H1 (cell line): Measurements from ENCODE around the gene KCNE4. TPM values are rescaled to one million over a fixed set of nuclear protein-coding genes. Genes with fewer than 3 reads are reported as not detected.
A peak's percentile ranks its signal among the peaks of the same experiment; 100 is the strongest.

Experiments used
- CHD7 ChIP-seq: fragments of 300-600 bp; sonication (generic); IDR thresholded peaks from 2 replicates; pipeline ENCODE4 v1.7.1; 2012; ENCODE audit warnings: low read length, moderate library complexity, mild to moderate bottlenecking, inconsistent platforms; ENCODE audit not compliant: insufficient replicate concordance
- POU5F1 ChIP-seq: IDR thresholded peaks from 2 replicates; pipeline ENCODE4 v1.6.1; 2011; ENCODE audit warnings: low read depth, mild to moderate bottlenecking, low read length, moderate library complexity
- polyA plus RNA-seq, 7 experiments: library from polyadenylated mRNA; depleted of rRNA in 3 of 7; stranded (reverse) in 5 of 7; unstranded in 2 of 7; fragments of >200 nt in 5 of 7; fragments of 200-250 nt in 2 of 7; gene quantifications; 1 replicate in 5 of 7; 2 replicates in 1 of 7; 4 replicates in 1 of 7; pipeline versions ENCODE4 v1.2.1 to v1.2.3, GENCODE V29; 2011 to 2013; ENCODE audit warnings: missing spikeins in 2 of 7, mixed read lengths in 2 of 7
- total RNA-seq: library from RNA; stranded (reverse); fragmentation: NEBNext Ultra II Directional; extraction: Animal tissue kit (Norgen Biotek cat#: 25700); gene quantifications from 2 replicates; pipeline ENCODE4 v1.2.1, GENCODE V29; 2021
- TF ChIP-seq, protein P1 (sequence below): IDR thresholded peaks from 2 replicates; pipeline ENCODE4 v1.6.1; 2012; ENCODE audit warnings: low read length, inconsistent platforms

KCNE4 gene
- total and polyA plus RNA-seq, 2 of the 8 experiments (the other 6 are each of a cell fraction or from before 2014, with no cell fraction given) = 0.08 to 0.09 TPM

DNA sequence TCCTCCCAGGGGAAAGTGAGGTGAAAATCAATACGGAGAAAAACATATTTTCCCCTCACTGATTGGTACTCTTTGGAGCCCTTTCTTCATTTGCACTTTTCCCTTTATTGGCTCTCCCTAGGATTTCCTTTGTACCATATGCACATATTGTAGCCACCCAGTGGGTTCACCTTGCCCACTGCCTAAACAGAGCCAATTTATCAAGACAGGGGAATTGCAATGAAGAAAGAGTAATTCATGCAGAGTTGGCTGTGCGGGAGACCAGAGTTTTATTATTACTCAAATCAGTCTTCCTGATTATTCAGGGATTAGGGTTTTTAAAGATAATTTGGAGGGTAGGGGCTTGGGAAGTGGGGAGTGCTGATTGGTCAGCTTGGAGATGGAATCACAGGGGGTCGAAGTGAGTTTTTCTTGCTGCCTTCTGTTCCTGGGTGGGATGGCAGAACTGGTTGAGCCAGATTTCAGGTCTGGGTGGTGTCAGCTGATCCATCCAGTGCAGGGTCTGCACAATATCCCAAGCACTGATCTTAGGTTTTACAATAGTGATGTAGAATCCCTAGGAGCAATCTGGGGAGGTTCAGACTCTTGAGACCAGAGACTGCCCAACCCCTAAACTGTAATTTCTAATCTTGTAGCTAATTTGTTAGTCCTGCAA, 15.1 kb upstream of the KCNE4 start (continued):
- peak; percentile 64 for TF ChIP-seq CHD7
- TF ChIP-seq, protein P1, sequence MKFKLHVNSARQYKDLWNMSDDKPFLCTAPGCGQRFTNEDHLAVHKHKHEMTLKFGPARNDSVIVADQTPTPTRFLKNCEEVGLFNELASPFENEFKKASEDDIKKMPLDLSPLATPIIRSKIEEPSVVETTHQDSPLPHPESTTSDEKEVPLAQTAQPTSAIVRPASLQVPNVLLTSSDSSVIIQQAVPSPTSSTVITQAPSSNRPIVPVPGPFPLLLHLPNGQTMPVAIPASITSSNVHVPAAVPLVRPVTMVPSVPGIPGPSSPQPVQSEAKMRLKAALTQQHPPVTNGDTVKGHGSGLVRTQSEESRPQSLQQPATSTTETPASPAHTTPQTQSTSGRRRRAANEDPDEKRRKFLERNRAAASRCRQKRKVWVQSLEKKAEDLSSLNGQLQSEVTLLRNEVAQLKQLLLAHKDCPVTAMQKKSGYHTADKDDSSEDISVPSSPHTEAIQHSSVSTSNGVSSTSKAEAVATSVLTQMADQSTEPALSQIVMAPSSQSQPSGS = 0 out of 2 replicates have a peak, but pooled peaks have one; percentile 28
- TF ChIP-seq POU5F1 = peak; percentile 88
